K562 (cell line): Measurements from ENCODE around the gene HDHD5.

Experiments
- BCL6 ChIP-seq: fragments of 250-450 bp; sonication (Bioruptor Pico); IDR thresholded peaks from 2 replicates; pipeline ENCODE4 v1.4.0; 2020
- HCFC1 ChIP-seq: IDR thresholded peaks from 2 replicates; pipeline ENCODE4 v1.6.1; 2012; ENCODE audit warnings: low read depth, low read length, improper control_type of control experiment
- KDM1A ChIP-seq, 2 experiments: fragments of 450-650 bp; IDR thresholded peaks; 2 replicates each; pipeline ENCODE4 v1.6.1; 2016; ENCODE audit warnings: mild to moderate bottlenecking in 2 of 2
- KLF10 ChIP-seq: fragments of 250-450 bp; sonication (Bioruptor Pico); IDR thresholded peaks from 2 replicates; pipeline ENCODE4 v1.6.1; 2021; ENCODE audit warnings: matching md5 sums
- MED1 ChIP-seq: sonication (generic); formaldehyde crosslinking; IDR thresholded peaks from 2 replicates; pipeline ENCODE4 v1.8.1; 2023; ENCODE audit warnings: missing genetic modification reagents, borderline replicate concordance
- SMARCA4 ChIP-seq: fragments of 450-650 bp; IDR thresholded peaks from 2 replicates; pipeline ENCODE4 v1.6.1; 2016
- ZNF512 ChIP-seq: IDR thresholded peaks from 2 replicates; pipeline ENCODE4 v1.6.1; 2016; ENCODE audit warnings: missing genetic modification characterization, missing compliant biosample characterization
- TF ChIP-seq, protein P1 (sequence below), 3 experiments: fragments of 200-800 bp in 1 of 3; fragments of 250-450 bp in 1 of 3; fragments of 450-650 bp in 1 of 3; sonication (Bioruptor Pico) in 1 of 3; sonication (Bioruptor generic) in 1 of 3; formaldehyde crosslinking in 1 of 3; IDR thresholded peaks; 2 replicates each; pipeline versions ENCODE4 v1.6.1 to v1.8.0; 2016 to 2022; ENCODE audit warnings: mild to moderate bottlenecking in 2 of 3, missing genetic modification characterization in 2 of 3, missing compliant biosample characterization in 1 of 3, moderate library complexity in 1 of 3
- TF ChIP-seq, protein P2 (sequence below): fragments of 250-450 bp; sonication (Bioruptor Pico); IDR thresholded peaks from 2 replicates; pipeline ENCODE4 v1.4.0; 2020
- TF ChIP-seq, protein P3 (sequence below), 3 experiments: IDR thresholded peaks in 2 of 3; conservative IDR thresholded peaks in 1 of 3; 2 replicates each; pipeline ENCODE4 v1.5.1; 2011 to 2012; ENCODE audit warnings: low read length in 3 of 3, mild to moderate bottlenecking in 3 of 3, control low read depth in 2 of 3, improper control_type of control experiment in 1 of 3, inconsistent platforms in 1 of 3, low read depth in 1 of 3, mixed read lengths in 1 of 3, moderate library complexity in 1 of 3; ENCODE audit not compliant: insufficient read depth in 2 of 3

- TF ChIP-seq, protein P1, sequence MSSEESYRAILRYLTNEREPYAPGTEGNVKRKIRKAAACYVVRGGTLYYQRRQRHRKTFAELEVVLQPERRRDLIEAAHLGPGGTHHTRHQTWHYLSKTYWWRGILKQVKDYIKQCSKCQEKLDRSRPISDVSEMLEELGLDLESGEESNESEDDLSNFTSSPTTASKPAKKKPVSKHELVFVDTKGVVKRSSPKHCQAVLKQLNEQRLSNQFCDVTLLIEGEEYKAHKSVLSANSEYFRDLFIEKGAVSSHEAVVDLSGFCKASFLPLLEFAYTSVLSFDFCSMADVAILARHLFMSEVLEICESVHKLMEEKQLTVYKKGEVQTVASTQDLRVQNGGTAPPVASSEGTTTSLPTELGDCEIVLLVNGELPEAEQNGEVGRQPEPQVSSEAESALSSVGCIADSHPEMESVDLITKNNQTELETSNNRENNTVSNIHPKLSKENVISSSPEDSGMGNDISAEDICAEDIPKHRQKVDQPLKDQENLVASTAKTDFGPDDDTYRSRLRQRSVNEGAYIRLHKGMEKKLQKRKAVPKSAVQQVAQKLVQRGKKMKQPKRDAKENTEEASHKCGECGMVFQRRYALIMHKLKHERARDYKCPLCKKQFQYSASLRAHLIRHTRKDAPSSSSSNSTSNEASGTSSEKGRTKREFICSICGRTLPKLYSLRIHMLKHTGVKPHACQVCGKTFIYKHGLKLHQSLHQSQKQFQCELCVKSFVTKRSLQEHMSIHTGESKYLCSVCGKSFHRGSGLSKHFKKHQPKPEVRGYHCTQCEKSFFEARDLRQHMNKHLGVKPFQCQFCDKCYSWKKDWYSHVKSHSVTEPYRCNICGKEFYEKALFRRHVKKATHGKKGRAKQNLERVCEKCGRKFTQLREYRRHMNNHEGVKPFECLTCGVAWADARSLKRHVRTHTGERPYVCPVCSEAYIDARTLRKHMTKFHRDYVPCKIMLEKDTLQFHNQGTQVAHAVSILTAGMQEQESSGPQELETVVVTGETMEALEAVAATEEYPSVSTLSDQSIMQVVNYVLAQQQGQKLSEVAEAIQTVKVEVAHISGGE (CRISPR knock-in tag; IDR thresholded peaks at IDR 0.05): no peak
- TF ChIP-seq KLF10 (no peak), BCL6 (CRISPR knock-in tag) (no peak), ZNF512 (tag) (no peak), HCFC1 (no peak), MED1 (CRISPR knock-in tag) (no peak), KDM1A (IDR thresholded peaks at IDR 0.05) (no peak), SMARCA4 (no peak)
- TF ChIP-seq, protein P2, sequence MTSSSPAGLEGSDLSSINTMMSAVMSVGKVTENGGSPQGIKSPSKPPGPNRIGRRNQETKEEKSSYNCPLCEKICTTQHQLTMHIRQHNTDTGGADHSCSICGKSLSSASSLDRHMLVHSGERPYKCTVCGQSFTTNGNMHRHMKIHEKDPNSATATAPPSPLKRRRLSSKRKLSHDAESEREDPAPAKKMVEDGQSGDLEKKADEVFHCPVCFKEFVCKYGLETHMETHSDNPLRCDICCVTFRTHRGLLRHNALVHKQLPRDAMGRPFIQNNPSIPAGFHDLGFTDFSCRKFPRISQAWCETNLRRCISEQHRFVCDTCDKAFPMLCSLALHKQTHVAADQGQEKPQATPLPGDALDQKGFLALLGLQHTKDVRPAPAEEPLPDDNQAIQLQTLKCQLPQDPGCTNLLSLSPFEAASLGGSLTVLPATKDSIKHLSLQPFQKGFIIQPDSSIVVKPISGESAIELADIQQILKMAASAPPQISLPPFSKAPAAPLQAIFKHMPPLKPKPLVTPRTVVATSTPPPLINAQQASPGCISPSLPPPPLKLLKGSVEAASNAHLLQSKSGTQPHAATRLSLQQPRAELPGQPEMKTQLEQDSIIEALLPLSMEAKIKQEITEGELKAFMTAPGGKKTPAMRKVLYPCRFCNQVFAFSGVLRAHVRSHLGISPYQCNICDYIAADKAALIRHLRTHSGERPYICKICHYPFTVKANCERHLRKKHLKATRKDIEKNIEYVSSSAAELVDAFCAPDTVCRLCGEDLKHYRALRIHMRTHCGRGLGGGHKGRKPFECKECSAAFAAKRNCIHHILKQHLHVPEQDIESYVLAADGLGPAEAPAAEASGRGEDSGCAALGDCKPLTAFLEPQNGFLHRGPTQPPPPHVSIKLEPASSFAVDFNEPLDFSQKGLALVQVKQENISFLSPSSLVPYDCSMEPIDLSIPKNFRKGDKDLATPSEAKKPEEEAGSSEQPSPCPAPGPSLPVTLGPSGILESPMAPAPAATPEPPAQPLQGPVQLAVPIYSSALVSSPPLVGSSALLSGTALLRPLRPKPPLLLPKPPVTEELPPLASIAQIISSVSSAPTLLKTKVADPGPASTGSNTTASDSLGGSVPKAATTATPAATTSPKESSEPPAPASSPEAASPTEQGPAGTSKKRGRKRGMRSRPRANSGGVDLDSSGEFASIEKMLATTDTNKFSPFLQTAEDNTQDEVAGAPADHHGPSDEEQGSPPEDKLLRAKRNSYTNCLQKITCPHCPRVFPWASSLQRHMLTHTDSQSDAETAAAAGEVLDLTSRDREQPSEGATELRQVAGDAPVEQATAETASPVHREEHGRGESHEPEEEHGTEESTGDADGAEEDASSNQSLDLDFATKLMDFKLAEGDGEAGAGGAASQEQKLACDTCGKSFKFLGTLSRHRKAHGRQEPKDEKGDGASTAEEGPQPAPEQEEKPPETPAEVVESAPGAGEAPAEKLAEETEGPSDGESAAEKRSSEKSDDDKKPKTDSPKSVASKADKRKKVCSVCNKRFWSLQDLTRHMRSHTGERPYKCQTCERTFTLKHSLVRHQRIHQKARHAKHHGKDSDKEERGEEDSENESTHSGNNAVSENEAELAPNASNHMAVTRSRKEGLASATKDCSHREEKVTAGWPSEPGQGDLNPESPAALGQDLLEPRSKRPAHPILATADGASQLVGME (CRISPR knock-in tag): no peak
- TF ChIP-seq, protein P3, sequence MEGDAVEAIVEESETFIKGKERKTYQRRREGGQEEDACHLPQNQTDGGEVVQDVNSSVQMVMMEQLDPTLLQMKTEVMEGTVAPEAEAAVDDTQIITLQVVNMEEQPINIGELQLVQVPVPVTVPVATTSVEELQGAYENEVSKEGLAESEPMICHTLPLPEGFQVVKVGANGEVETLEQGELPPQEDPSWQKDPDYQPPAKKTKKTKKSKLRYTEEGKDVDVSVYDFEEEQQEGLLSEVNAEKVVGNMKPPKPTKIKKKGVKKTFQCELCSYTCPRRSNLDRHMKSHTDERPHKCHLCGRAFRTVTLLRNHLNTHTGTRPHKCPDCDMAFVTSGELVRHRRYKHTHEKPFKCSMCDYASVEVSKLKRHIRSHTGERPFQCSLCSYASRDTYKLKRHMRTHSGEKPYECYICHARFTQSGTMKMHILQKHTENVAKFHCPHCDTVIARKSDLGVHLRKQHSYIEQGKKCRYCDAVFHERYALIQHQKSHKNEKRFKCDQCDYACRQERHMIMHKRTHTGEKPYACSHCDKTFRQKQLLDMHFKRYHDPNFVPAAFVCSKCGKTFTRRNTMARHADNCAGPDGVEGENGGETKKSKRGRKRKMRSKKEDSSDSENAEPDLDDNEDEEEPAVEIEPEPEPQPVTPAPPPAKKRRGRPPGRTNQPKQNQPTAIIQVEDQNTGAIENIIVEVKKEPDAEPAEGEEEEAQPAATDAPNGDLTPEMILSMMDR (IDR thresholded peaks at IDR 0.05 in 2 of 3, conservative IDR thresholded peaks at IDR 0.05 in 1 of 3; ENCODE audit: insufficient read depth in 2 of 3, low read depth in 1 of 3, low read length in 3 of 3): no peak
Observed at GRCh38 chr22:17194213-17194612, 35.1 kb upstream of the HDHD5 start.
